ENCODE data around the gene SIN3A.
"Not testable (repeated sequence)": the region's sequence is repeated elsewhere in the genome, so short reads cannot be mapped to it uniquely, and the experiment has no call there.

Gene SIN3A

DNA sequence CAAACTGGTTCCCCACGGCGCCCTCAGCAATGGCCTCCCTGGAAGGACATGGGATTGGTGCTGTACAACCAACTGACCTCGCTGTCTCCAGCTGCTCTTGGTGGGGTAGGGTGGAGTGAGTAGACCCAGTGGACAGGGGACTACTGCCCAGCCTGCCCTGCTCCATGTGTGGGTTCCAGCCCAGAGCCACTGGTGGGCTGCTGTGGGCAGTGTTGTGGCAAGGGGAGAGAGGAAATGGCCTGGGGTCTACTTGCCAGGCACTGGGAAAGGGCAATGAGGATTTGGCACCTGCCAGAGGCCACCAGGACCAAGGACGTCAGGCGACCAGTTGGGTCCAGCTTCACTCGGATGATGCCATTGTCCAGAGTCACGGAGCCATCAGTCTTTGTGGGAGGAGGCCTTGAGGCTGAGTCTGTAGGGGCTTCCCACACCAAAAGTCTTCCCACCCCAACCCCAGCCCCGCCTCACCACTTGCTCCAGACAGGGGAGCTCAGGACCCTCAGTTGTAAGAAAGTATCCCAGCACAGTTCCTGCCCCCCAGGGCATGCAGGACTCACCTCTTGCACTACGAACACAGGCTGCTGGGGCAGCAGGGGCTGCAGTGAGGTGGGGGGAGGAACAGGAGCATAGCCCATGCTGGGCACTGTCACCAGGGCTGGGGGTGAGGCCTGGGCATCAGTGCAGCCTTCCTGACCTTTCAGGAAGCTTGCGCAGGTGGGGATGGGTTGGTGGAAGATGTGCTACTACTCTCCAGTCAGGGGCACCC is 92.5 kb downstream of the SIN3A start:
- in situ Hi-C loops (cut with HindIII; ENCODE audit: low sequenced_read_pairs): no loop called here

- in situ Hi-C loops (cut with HindIII; ENCODE audit: low sequenced_read_pairs): no loop called here
Measured at GRCh38 chr15:75357976-75358673, 93.4 kb downstream of the SIN3A start.

DNA sequence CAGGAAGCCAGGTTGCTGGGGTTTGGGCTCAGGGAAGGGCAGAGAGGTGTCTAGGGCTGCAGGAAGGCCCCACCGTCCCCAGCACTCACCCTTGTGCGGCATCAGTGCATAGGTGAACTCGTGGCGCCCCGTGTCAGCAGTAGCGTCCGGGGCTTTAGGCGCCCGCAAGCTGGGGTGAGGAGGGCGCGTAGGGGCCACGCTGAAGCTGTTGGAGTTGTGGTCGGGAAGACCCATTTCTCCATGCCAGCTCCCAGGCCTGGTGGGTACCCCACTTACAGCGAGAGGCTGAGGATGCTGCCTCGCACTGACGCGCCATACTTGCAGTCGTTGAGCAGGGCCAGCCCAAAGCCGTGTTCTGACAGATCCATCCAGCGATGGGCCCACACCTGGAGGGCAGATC is 95.0 kb downstream of the SIN3A start:
- in situ Hi-C loops (cut with HindIII; ENCODE audit: low sequenced_read_pairs): no loop called here

DNA sequence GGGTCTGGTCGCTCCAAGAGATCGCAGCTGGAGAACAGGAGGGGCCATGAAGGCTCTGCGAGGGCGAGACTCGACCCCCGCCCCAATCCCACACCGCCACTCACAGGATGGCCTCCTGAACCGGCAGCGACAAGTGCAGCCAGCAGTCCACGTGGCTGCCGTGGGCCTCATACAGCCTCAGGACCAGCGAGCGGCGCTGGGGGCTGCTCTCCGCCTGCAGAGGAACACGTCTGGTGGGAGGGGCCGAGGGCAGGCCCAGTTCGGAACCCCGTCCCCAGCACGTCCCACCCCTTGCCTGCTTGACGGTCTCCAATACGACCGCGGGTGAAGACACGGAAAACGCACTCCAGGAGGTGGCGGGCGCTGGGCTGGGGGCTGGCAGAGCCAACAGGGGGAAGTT is 95.5 kb downstream of the SIN3A start:
- in situ Hi-C loops (cut with HindIII; ENCODE audit: low sequenced_read_pairs): no loop called here

GRCh38 chr15:75355369-75355768 is 96.1 kb downstream of the SIN3A start:
- in situ Hi-C loops (cut with HindIII; ENCODE audit: low sequenced_read_pairs): no loop called here

- in situ Hi-C loops (cut with HindIII; ENCODE audit: low sequenced_read_pairs): no loop called here
Measured at GRCh38 chr15:75354454-75354853, 97.0 kb downstream of the SIN3A start.

DNA sequence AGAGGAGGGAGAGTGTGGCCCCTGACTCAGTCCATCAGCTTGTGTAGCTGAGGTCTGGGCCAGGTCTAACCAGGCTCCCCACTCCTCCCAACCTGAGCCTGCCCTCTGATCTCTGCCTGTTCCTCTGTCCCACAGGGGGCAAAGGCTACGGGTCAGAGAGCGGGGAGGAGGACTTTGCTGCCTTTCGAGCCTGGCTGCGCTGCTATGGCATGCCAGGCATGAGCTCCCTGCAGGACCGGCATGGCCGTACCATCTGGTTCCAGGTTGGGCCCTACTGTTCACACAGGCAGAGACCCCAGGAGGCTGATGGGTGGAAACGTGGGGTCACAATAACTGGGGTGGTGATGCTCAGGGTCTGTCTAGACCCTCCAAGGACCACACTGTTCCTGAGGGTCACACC is 97.9 kb downstream of the SIN3A start:
- in situ Hi-C loops (cut with HindIII; ENCODE audit: low sequenced_read_pairs): no loop called here

DNA sequence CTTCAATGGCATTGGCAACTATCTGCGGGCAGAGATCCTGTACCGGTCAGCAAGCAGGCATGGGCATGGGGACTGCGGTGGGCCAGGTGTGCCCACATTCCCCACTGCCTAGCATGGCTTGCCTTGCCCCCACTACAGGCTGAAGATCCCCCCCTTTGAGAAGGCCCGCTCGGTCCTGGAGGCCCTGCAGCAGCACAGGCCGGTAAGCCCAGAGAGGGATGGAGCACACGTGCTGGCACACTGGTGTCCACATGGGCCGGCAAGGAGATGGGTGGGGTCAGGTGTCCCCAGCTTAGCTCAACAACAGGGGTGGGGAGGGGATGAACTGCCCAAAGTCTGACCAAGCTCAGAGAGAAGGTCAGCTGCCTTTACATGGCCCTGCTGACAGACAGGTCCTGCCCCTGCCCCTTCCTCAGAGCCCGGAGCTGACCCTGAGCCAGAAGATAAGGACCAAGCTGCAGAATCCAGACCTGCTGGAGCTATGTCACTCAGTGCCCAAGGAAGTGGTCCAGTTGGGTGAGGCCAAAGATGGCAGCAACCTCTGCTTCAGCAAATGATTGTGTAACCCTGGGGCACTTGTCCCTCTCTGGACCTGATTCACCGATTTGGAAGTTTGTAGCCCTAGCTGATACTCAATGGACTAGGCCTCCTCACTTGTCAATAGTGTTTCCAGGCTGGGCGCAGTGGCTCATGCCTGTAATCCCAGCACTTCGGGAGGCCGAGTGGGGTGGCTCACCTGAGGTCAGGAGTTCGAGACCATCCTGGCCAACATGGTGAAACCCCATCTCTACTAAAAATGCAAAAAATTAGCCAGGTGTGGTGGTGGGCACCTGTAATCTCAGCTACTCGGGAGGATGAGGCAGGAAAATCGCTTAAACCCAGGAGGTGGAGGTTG is 99.1 kb downstream of the SIN3A start:
- in situ Hi-C loops (cut with HindIII; ENCODE audit: low sequenced_read_pairs): no loop called here

- in situ Hi-C loops (cut with HindIII; ENCODE audit: low sequenced_read_pairs): no loop called here
Measured at GRCh38 chr15:75350601-75351361, 100.7 kb downstream of the SIN3A start.

DNA sequence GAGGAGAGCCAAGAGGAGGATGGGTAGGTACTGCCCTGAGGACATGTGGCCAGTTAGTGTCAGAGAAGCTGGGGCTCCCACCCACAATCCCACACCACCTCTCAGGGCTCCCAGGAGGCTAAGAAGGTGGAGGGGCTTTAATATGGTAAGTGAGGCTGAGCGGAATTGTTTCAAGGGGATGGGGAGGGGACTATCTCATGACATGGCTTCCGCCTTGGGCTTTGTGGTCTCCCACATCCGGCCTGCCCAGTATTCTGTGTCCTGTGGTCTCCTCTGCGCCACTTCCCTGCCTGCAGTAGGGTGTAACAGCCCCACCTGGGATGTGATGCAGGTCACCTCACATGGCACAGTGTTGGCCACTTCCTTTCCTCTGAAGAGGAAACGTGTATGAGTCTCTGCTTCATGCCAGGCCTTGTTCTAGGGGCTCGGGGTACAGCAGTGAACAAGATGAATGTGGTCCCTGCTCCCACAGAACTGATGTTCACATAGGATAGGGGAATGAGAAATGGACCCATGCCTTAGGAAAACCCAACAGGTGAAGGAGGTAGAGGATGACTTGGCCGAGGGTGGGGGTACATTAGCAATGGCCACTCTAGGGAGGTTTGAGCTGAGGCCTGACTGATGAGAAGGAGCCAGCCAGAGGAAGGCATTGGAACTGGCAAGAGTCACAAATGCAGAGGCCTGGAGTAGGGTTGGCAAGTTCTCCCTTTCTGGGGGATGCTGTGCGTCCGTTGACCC is 101.5 kb downstream of the SIN3A start:
- in situ Hi-C loops (cut with HindIII; ENCODE audit: low sequenced_read_pairs): no loop called here

- in situ Hi-C loops (cut with HindIII; ENCODE audit: low sequenced_read_pairs): not testable (repeated sequence)
Measured at GRCh38 chr15:75349351-75349669, 102.2 kb downstream of the SIN3A start.

GRCh38 chr15:75348562-75349350 is 102.7 kb downstream of the SIN3A start:
- in situ Hi-C loops (cut with HindIII; ENCODE audit: low sequenced_read_pairs): no loop called here

- in situ Hi-C loops (cut with HindIII; ENCODE audit: low sequenced_read_pairs): no loop called here
Measured at GRCh38 chr15:75348034-75348561, 103.4 kb downstream of the SIN3A start.

DNA sequence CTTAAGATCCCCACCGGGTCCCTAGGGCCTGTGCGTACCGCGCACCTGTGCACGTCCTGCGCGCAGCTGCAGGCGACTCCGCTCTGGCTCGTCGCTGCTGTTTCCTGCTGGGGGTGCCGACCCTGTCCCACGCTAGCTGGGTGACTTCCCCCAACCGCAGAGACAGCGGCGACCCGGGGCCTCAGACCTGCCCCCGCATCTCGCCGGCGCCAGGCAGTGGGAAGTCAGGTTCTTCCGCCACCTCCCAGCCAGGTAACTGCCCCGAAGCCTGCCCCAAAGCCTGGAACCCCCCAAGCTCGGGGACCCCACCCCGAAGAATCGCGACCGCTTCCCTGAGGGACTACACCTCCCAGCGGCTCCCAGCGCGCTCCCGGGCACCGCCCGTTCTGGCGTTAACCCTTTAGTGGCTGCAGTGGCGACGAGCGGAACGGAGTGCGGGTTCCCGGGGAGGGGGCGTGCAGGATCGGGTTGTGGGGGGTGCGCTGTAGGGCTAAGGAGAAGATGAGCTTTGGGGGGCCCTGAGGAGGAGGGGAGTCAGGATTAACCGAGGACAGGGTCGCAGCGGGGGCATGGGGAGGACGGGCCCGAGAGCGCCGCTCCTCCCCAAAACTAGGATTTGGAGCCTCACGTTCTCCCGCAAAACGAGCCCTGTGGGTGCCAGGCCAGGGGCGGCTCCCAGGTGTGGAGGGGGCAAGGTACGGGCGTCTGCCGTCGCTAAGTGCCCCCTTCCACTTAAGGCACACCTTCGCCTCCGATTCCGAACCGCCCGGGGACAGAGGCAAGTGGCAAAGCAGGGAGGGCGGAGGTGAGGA is 104.1 kb downstream of the SIN3A start:
- in situ Hi-C loops (cut with HindIII; ENCODE audit: low sequenced_read_pairs): no loop called here

GRCh38 chr15:75346796-75347221 is 104.7 kb downstream of the SIN3A start, which contains the start of gene NEIL1:
Gene NEIL1 (plus strand): TSS chr15:75347039. CDS start chr15:75348906, 1,867 bp downstream.
- in situ Hi-C loops (cut with HindIII; ENCODE audit: low sequenced_read_pairs): no loop called here

DNA sequence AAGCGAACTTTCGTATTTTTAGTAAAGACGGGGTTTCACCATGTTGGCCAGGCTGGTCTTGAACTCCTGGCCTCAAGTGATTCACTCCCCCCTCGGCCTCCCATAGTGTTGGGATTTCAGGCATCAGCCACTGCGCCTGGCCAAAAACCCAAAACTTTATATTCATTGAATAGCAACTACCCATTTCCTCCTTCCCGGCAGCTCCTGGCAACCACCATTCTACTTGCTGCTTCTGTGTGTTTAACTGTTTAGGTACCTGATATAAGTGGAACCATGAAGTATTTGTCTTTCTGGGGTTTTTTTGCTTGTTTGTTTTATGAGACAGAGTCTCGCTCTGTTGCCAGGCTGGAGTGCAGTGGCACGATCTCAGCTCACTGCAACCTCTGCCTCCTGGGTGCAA is 107.5 kb downstream of the SIN3A start:
- in situ Hi-C loops (cut with HindIII; ENCODE audit: low sequenced_read_pairs): not testable (repeated sequence)

- in situ Hi-C loops (cut with HindIII; ENCODE audit: low sequenced_read_pairs): no loop called here
Measured at GRCh38 chr15:75342221-75342620, 109.3 kb downstream of the SIN3A start.

GRCh38 chr15:75339531-75340240 is 111.8 kb downstream of the SIN3A start:
- in situ Hi-C loops (cut with HindIII; ENCODE audit: low sequenced_read_pairs): no loop called here
